GM12878 (cell line): Measurements from ENCODE around the gene TCERG1L. TPM values are rescaled to one million over a fixed set of nuclear protein-coding genes. Genes with fewer than 3 reads are reported as not detected.

Experiments
- ATAC-seq: fragments of 200-7000 bp; cut with Tn5 transposase; 3 replicates; pipeline ENCODE4 v1.9.1; 2020; ENCODE audit warnings: mild to moderate bottlenecking, moderate library complexity
- BruUV-seq: library from RNA; stranded (reverse); fragments of 400-500 nt; replicated peaks from 2 replicates; lab custom pipeline; 2021; lab: Mats Ljungman, UMichigan
- CTCF ChIA-PET: fragments of 300-600 bp; sonication (Branson Sonifier 250); formaldehyde crosslinking; extraction: SDS; loops from one replicate; lab custom pipeline; 2021; ENCODE audit warnings: inconsistent platforms; lab: Yijun Ruan, JAX
- POLR2A ChIA-PET: fragments of 350-600 bp; formaldehyde crosslinking; extraction: SDS; loops from one replicate; lab custom pipeline; 2021; ENCODE audit warnings: inconsistent platforms; lab: Charles Lee
- RAD21 ChIA-PET: fragments of 300-600 bp; sonication (Branson Sonifier 250); formaldehyde crosslinking; loops from one replicate; lab custom pipeline; 2023; ENCODE audit warnings: antibody characterized with exemption; ENCODE audit not compliant: unreplicated experiment; lab: Charles Lee
- SMC1A ChIA-PET: fragments of 300-600 bp; sonication (Branson Sonifier 250); formaldehyde crosslinking; loops from one replicate; lab custom pipeline; 2023; ENCODE audit not compliant: unreplicated experiment, uncharacterized antibody; lab: Charles Lee
- DNase-seq: peaks from one replicate; pipeline ENCODE4 v3.0.0-alpha.2; 2011; ENCODE audit warnings: low read depth, low spot score
- FAIRE-seq: peaks from 3 replicates; lab custom pipeline; 2011; peaks lifted over from hg19 to GRCh38; lab: Jason Lieb, UNC
- H2AFZ ChIP-seq: 2 replicates; pipeline ENCODE4 v1.6.0; 2011; ENCODE audit warnings: low read depth, low read length, control low read depth; ENCODE audit not compliant: control insufficient read depth
- H3K27ac ChIP-seq: 2 replicates; pipeline ENCODE4 v1.5.1; 2011; ENCODE audit warnings: control low read depth; ENCODE audit not compliant: control insufficient read depth, insufficient read depth
- H3K27me3 ChIP-seq, 2 experiments: replicated peaks in 1 of 2; 2 replicates each; pipeline versions ENCODE4 v1.6.0 to v1.6.1; 2011; ENCODE audit warnings: low read length in 1 of 2; ENCODE audit not compliant: control insufficient read depth in 2 of 2, insufficient read depth in 2 of 2
- H3K36me3 ChIP-seq, 2 experiments: 2 replicates each; pipeline ENCODE4 v1.5.1; 2011; ENCODE audit warnings: low read length in 1 of 2; ENCODE audit not compliant: control insufficient read depth in 2 of 2, insufficient read depth in 2 of 2
- H3K4me1 ChIP-seq: 2 replicates; pipeline ENCODE4 v1.6.1; 2011; ENCODE audit warnings: mild to moderate bottlenecking, low read length, moderate library complexity, mixed read lengths; ENCODE audit not compliant: control insufficient read depth, insufficient read depth
- H3K4me2 ChIP-seq: 2 replicates; pipeline ENCODE4 v1.6.0; 2011; ENCODE audit warnings: control low read depth; ENCODE audit not compliant: control insufficient read depth, insufficient read depth
- H3K4me3 ChIP-seq: fragments of 200-600 bp; sonication (generic); 2 replicates; pipeline ENCODE4 v1.5.1; 2016
- H3K79me2 ChIP-seq: 2 replicates; pipeline ENCODE4 v1.6.0; 2011; ENCODE audit warnings: low read length; ENCODE audit not compliant: control insufficient read depth, insufficient read depth
- H3K9ac ChIP-seq: 2 replicates; pipeline ENCODE4 v1.8.0; 2011; ENCODE audit warnings: low read length, control low read depth, mixed read lengths; ENCODE audit not compliant: control insufficient read depth, insufficient read depth
- H3K9me3 ChIP-seq: replicated peaks from 3 replicates; pipeline ENCODE4 v1.5.1; 2011; ENCODE audit warnings: mild to moderate bottlenecking, low read length; ENCODE audit not compliant: control insufficient read depth, insufficient read depth
- H4K20me1 ChIP-seq: 2 replicates; pipeline ENCODE4 v1.6.0; 2011; ENCODE audit not compliant: control insufficient read depth, insufficient read depth
- CHD2 ChIP-seq: IDR thresholded peaks from 2 replicates; pipeline ENCODE4 v1.6.1; 2011; ENCODE audit warnings: low read depth, low read length, improper control_type of control experiment, borderline replicate concordance
- HDAC2 ChIP-seq: fragments of 200-600 bp; sonication (generic); IDR thresholded peaks from 2 replicates; pipeline ENCODE4 v1.6.1; 2017
- JUND ChIP-seq: IDR thresholded peaks from 2 replicates; pipeline ENCODE4 v1.6.1; 2012; ENCODE audit warnings: low read depth, mild to moderate bottlenecking, low read length, improper control_type of control experiment, moderate library complexity
- MTA3 ChIP-seq: IDR thresholded peaks from 2 replicates; pipeline ENCODE4 v1.6.1; 2012; ENCODE audit warnings: low read length, inconsistent platforms, borderline replicate concordance
- RELA ChIP-seq: fragments of 450-650 bp; IDR thresholded peaks from 2 replicates; pipeline ENCODE4 v1.8.0; 2014; ENCODE audit warnings: borderline replicate concordance; ENCODE audit not compliant: partially characterized antibody
- SMC3 ChIP-seq: IDR thresholded peaks from 2 replicates; pipeline ENCODE4 v1.6.1; 2011; ENCODE audit warnings: low read length, improper control_type of control experiment, borderline replicate concordance
- ZNF24 ChIP-seq: fragments of 450-650 bp; IDR thresholded peaks from 2 replicates; pipeline ENCODE4 v1.6.1; 2017; ENCODE audit warnings: antibody characterized with exemption, mild to moderate bottlenecking
- ZNF384 ChIP-seq: IDR thresholded peaks from 2 replicates; pipeline ENCODE4 v1.6.1; 2012; ENCODE audit warnings: low read depth, mild to moderate bottlenecking, low read length, improper control_type of control experiment, borderline replicate concordance
- WGBS: methylation state at CpG from one replicate; pipeline ENCODE4 v1.1.6; 2016; ENCODE audit warnings: low lambda C conversion rate; ENCODE audit not compliant: insufficient replicate concordance, insufficient coverage; ENCODE audit errors: missing lambda C conversion rate; 5-methylcytosine and 5-hydroxymethylcytosine counted together
- in situ Hi-C: fragments of 300-500 bp; cut with MboI; formaldehyde crosslinking; loops from 9 replicates; pipeline ENCODE4 v1.14.3; 2018; ENCODE audit warnings: mixed read lengths
- intact Hi-C: fragments of 100-400 bp; cut with micrococcal nuclease; formaldehyde crosslinking; loops from one replicate; pipeline ENCODE4 v1.14.2; 2022; ENCODE audit not compliant: unreplicated experiment
- polyA plus RNA-seq, 11 experiments: library from polyadenylated mRNA; depleted of rRNA in 4 of 11; unstranded in 6 of 11; stranded (reverse) in 5 of 11; fragments of >200 nt; fragmentation: Nextera tagmentation in 4 of 11; fragmentation: Illumina TruSeq in 1 of 11; extraction: Ambion mirVana in 4 of 11; extraction: Trizol in 1 of 11; gene quantifications; 1 replicate in 1 of 11; 2 replicates in 10 of 11; pipeline versions ENCODE4 v1.2.1 to v1.2.3, GENCODE V29; 2011 to 2016; ENCODE audit warnings: inconsistent platforms in 2 of 11, missing spikeins in 2 of 11, low read depth in 1 of 11
- total RNA-seq, 4 experiments: library from RNA; depleted of rRNA in 3 of 4; stranded (reverse); fragments of >200 nt in 3 of 4; fragmentation: Illumina TruSeq in 1 of 4; extraction: Trizol in 1 of 4; gene quantifications; 2 replicates each; pipeline versions ENCODE4 v1.2.1 to v1.2.3, GENCODE V29; 2013 to 2021
- TF ChIP-seq, protein P1 (sequence below): fragments of 450-650 bp; formaldehyde crosslinking; IDR thresholded peaks from 2 replicates; pipeline ENCODE4 v1.4.0; 2022; ENCODE audit warnings: mild to moderate bottlenecking, moderate library complexity
- TF ChIP-seq, protein P2 (sequence below): IDR thresholded peaks from 2 replicates; pipeline ENCODE4 v1.6.1; 2012; ENCODE audit warnings: low read depth, low read length, improper control_type of control experiment
- TF ChIP-seq, protein P3 (sequence below): fragments of 450-650 bp; IDR thresholded peaks from 2 replicates; pipeline ENCODE4 v1.6.1; 2017; ENCODE audit warnings: low read depth, mild to moderate bottlenecking, moderate library complexity

The TCERG1L gene
- total and polyA plus RNA-seq, 10 of the 15 experiments (the other 5 are each of a cell fraction or from before 2014, with no cell fraction given) = not detected

DNA sequence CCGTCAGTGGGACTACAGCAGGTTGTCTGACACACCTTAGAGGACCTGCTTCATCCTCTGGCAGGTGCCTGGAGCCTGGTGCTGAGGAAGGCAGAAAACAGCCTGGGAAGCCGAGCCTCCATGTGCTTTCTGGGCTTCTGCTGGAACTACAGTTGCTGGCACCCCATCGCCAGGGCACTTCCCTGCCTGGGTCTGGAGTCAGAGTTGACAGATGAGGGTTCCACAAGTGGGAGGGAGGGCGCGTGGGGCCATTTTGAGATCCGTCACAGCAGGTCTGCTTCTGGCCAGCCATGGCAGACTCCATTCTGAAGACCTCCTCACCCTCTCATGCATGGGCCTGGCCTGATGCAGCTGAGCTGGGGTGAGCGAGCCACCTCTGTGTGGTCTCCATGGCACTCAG lies 33.2 kb upstream of the TCERG1L start (continued):
- TF ChIP-seq SMC3 = no peak
- TF ChIP-seq, all 136 proteins: peak for 0

DNA sequence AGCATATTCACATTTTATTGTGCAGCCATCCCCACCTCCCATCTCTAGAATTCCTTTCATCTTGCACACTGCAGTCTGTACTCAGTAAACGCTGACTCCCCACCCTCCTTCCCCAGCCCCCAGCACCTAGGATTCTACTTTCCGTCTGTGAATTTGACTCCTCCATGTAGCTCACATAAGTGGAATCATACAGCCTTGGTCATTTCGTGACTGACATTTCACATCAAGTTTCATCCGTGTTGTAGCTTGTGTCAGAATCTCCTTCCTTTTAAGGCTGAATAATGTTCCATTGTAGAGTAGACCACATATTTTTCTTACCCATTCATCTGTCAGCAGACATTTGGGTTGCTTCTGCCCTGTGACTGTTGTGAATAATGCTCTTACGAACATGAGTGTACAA lies 26.2 kb upstream of the TCERG1L start:
- ChIA-PET RAD21 (no interaction called here), POLR2A (no interaction called here), CTCF (interaction anchor here (1.9 kb wide), 1 partner anchor 18 kb away, joined by 4 read pairs; no protein-coding TSS in a partner anchor), SMC1A (no interaction called here)
- Histone ChIP-seq H3K4me2 (no peak overlapping the region), H3K27me3 (no peaks in the 10 kb centered on the region), H4K20me1 (no peaks in the 10 kb centered on the region), H3K36me3 (no peaks in the 10 kb centered on the region), H3K4me1 (no peaks in the 10 kb centered on the region), H3K27ac (no peak overlapping the region), H3K9ac (no peak overlapping the region), H3K4me3 (no peak overlapping the region), H3K79me2 (no peaks in the 10 kb centered on the region), H2AFZ (no peak overlapping the region), H3K9me3 (no peaks in the 10 kb centered on the region)
- ATAC-seq = no peak
- no peak for FAIRE-seq
- no TSS peak for BruUV-seq
- WGBS = 17% methylated on average over 5 of the region's 5 CpGs
- in situ Hi-C loops = no loop called here
- intact Hi-C loops = no loop called here
- DNase-seq = no peak
- TF ChIP-seq CHD2 = no peak
- TF ChIP-seq, all 136 proteins: peak for 0

DNA sequence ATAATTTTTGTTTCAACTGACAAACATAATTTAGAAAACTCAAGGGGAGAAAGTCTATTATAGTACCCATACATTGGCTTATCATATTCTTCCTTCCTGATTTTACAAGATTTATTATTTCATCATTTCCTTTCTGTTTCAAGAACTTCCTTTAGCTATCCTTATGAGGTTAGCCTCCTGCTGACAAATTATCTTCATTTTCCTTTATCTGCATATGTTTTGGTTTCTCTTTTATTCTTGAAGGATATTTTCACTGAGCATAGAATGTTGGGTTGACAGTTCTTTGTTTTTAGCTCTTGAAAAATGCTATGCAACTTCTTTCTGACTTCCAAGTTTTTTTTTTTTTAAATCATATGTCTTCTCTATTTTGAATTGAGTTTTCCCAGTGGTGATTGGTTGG lies 21.3 kb upstream of the TCERG1L start:
- Histone ChIP-seq H3K27me3 (no peaks in the 10 kb centered on the region), H3K27ac (no peak overlapping the region), H3K9ac (no peak overlapping the region), H3K36me3 (no peaks in the 10 kb centered on the region), H3K79me2 (no peaks in the 10 kb centered on the region), H3K4me1 (no peaks in the 10 kb centered on the region), H3K9me3 (no peaks in the 10 kb centered on the region), H3K4me2 (no peak overlapping the region), H3K4me3 (no peak overlapping the region), H2AFZ (no peak overlapping the region), H4K20me1 (no peaks in the 10 kb centered on the region)
- no peak for ATAC-seq
- DNase-seq = no peak
- no peak for FAIRE-seq
- ChIA-PET POLR2A (no interaction called here), RAD21 (no interaction called here), SMC1A (no interaction called here), CTCF (no interaction called here)
- intact Hi-C loops = no loop called here
- no TSS peak for BruUV-seq
- in situ Hi-C loops = no loop called here
- TF ChIP-seq HDAC2 = no peak
- no peak for TF ChIP-seq ZNF24
- TF ChIP-seq RELA = no peak
- TF ChIP-seq MTA3 = no peak
- TF ChIP-seq ZNF384 = no peak
- TF ChIP-seq JUND = no peak
- TF ChIP-seq, protein P1, sequence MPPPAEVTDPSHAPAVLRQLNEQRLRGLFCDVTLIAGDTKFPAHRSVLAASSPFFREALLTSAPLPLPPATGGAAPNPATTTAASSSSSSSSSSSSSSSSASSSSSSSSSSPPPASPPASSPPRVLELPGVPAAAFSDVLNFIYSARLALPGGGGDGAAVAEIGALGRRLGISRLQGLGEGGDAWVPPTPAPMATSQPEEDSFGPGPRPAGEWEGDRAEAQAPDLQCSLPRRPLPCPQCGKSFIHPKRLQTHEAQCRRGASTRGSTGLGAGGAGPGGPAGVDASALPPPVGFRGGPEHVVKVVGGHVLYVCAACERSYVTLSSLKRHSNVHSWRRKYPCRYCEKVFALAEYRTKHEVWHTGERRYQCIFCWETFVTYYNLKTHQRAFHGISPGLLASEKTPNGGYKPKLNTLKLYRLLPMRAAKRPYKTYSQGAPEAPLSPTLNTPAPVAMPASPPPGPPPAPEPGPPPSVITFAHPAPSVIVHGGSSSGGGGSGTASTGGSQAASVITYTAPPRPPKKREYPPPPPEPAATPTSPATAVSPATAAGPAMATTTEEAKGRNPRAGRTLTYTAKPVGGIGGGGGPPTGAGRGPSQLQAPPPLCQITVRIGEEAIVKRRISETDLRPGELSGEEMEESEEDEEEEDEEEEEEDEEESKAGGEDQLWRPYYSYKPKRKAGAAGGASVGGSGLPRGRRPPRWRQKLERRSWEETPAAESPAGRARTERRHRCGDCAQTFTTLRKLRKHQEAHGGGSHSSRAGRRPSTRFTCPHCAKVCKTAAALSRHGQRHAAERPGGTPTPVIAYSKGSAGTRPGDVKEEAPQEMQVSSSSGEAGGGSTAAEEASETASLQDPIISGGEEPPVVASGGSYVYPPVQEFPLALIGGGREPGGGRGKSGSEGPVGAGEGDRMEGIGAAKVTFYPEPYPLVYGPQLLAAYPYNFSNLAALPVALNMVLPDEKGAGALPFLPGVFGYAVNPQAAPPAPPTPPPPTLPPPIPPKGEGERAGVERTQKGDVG (CRISPR knock-in tag) = no peak
- TF ChIP-seq, protein P2, sequence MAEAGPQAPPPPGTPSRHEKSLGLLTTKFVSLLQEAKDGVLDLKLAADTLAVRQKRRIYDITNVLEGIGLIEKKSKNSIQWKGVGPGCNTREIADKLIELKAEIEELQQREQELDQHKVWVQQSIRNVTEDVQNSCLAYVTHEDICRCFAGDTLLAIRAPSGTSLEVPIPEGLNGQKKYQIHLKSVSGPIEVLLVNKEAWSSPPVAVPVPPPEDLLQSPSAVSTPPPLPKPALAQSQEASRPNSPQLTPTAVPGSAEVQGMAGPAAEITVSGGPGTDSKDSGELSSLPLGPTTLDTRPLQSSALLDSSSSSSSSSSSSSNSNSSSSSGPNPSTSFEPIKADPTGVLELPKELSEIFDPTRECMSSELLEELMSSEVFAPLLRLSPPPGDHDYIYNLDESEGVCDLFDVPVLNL = no peak
- TF ChIP-seq, protein P3, sequence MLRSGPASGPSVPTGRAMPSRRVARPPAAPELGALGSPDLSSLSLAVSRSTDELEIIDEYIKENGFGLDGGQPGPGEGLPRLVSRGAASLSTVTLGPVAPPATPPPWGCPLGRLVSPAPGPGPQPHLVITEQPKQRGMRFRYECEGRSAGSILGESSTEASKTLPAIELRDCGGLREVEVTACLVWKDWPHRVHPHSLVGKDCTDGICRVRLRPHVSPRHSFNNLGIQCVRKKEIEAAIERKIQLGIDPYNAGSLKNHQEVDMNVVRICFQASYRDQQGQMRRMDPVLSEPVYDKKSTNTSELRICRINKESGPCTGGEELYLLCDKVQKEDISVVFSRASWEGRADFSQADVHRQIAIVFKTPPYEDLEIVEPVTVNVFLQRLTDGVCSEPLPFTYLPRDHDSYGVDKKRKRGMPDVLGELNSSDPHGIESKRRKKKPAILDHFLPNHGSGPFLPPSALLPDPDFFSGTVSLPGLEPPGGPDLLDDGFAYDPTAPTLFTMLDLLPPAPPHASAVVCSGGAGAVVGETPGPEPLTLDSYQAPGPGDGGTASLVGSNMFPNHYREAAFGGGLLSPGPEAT = no peak
